Measurements from ENCODE around the gene THYN1. TPM values are rescaled to one million over a fixed set of nuclear protein-coding genes. Genes with fewer than 3 reads are reported as not detected.

The THYN1 gene
- total and polyA plus RNA-seq, 2 of the 13 experiments (the other 11 are each of a cell fraction or from before 2014, with no cell fraction given) = 36.1 to 87.6 TPM

GRCh38 chr11:134223836-134224709, 29.1 kb downstream of the THYN1 start, which contains the start of the genes NCAPD3 and VPS26B (continued):
- TF ChIP-seq, protein P1, sequence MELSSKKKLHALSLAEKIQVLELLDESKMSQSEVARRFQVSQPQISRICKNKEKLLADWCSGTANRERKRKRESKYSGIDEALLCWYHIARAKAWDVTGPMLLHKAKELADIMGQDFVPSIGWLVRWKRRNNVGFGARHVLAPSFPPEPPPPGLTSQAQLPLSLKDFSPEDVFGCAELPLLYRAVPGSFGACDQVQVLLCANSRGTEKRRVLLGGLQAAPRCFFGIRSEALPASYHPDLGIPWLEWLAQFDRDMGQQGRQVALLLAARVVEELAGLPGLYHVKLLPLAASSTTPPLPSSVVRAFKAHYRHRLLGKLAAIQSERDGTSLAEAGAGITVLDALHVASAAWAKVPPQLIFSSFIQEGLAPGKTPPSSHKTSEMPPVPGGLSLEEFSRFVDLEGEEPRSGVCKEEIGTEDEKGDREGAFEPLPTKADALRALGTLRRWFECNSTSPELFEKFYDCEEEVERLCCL (CRISPR knock-in tag; IDR thresholded peaks at IDR 0.05; ENCODE audit: borderline replicate concordance) = 0 out of 2 replicates have a peak, but pooled peaks have one; percentile 42
- TF ChIP-seq NCOA5 (CRISPR knock-in tag; IDR thresholded peaks at IDR 0.05) (no peak), ZNF768 (CRISPR knock-in tag; IDR thresholded peaks at IDR 0.05) (no peak), ZNF468 (CRISPR knock-in tag; IDR thresholded peaks at IDR 0.05) (no peak), ZNF878 (CRISPR knock-in tag; IDR thresholded peaks at IDR 0.05) (peak; percentile 93), MTA1 (CRISPR knock-in tag; IDR thresholded peaks at IDR 0.05; ENCODE audit: borderline replicate concordance) (no peak), TARDBP (CRISPR knock-in tag; IDR thresholded peaks at IDR 0.05) (peak; percentile 71), WIZ (CRISPR knock-in tag; IDR thresholded peaks at IDR 0.05) (no peak), ZNF83 (CRISPR knock-in tag; IDR thresholded peaks at IDR 0.05; ENCODE audit: borderline replicate concordance) (no peak), MEF2D (CRISPR knock-in tag; IDR thresholded peaks at IDR 0.05) (peak; percentile 68), SCMH1 (CRISPR knock-in tag; IDR thresholded peaks at IDR 0.05; ENCODE audit: borderline replicate concordance) (no peak), ZBTB7A (CRISPR knock-in tag; IDR thresholded peaks at IDR 0.05) (0 out of 2 replicates have a peak, but pooled peaks have one; percentile 20), LBX2 (CRISPR knock-in tag; IDR thresholded peaks at IDR 0.05; ENCODE audit: borderline replicate concordance) (no peak; the same call in 1 of the 2 replicates), PCBP1 (IDR thresholded peaks at IDR 0.05; ENCODE audit: borderline replicate concordance, low read depth, low read length) (no peak), NFKBIZ (CRISPR knock-in tag; IDR thresholded peaks at IDR 0.05) (no peak; the same call in 1 of the 2 replicates), POLR2AphosphoS2 (IDR thresholded peaks at IDR 0.05; ENCODE audit: low read depth, low read length) (no peak), ZNF546 (CRISPR knock-in tag; conservative IDR thresholded peaks at IDR 0.05) (no peak), ZNF20 (CRISPR knock-in tag; IDR thresholded peaks at IDR 0.05) (peak; percentile 87; the same call in 1 of the 2 replicates), ZIK1 (CRISPR knock-in tag; IDR thresholded peaks at IDR 0.05; ENCODE audit: borderline replicate concordance, low read depth) (no peak; the same call in 1 of the 2 replicates), HNRNPK (IDR thresholded peaks at IDR 0.05; ENCODE audit: low read depth, low read length, poor library complexity, severe bottlenecking) (peak; percentile 25)
- TF ChIP-seq, protein P2, sequence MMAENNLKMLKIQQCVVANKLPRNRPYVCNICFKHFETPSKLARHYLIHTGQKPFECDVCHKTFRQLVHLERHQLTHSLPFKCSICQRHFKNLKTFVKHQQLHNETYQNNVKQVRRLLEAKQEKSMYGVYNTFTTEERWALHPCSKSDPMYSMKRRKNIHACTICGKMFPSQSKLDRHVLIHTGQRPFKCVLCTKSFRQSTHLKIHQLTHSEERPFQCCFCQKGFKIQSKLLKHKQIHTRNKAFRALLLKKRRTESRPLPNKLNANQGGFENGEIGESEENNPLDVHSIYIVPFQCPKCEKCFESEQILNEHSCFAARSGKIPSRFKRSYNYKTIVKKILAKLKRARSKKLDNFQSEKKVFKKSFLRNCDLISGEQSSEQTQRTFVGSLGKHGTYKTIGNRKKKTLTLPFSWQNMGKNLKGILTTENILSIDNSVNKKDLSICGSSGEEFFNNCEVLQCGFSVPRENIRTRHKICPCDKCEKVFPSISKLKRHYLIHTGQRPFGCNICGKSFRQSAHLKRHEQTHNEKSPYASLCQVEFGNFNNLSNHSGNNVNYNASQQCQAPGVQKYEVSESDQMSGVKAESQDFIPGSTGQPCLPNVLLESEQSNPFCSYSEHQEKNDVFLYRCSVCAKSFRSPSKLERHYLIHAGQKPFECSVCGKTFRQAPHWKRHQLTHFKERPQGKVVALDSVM (CRISPR knock-in tag; IDR thresholded peaks at IDR 0.05) = peak; percentile 26
- TF ChIP-seq, protein P3, sequence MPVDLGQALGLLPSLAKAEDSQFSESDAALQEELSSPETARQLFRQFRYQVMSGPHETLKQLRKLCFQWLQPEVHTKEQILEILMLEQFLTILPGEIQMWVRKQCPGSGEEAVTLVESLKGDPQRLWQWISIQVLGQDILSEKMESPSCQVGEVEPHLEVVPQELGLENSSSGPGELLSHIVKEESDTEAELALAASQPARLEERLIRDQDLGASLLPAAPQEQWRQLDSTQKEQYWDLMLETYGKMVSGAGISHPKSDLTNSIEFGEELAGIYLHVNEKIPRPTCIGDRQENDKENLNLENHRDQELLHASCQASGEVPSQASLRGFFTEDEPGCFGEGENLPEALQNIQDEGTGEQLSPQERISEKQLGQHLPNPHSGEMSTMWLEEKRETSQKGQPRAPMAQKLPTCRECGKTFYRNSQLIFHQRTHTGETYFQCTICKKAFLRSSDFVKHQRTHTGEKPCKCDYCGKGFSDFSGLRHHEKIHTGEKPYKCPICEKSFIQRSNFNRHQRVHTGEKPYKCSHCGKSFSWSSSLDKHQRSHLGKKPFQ (CRISPR knock-in tag; IDR thresholded peaks at IDR 0.05; ENCODE audit: insufficient replicate concordance) = no peak
- TF ChIP-seq, protein P4, sequence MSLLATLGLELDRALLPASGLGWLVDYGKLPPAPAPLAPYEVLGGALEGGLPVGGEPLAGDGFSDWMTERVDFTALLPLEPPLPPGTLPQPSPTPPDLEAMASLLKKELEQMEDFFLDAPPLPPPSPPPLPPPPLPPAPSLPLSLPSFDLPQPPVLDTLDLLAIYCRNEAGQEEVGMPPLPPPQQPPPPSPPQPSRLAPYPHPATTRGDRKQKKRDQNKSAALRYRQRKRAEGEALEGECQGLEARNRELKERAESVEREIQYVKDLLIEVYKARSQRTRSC (CRISPR knock-in tag; IDR thresholded peaks at IDR 0.05; ENCODE audit: low read depth) = no peak
